NT2/D1 (cell line): Measurements from ENCODE around the gene BACE2.

Source experiments
- DNase-seq: peaks from one replicate; pipeline ENCODE4 v3.0.0-alpha.2; 2011; ENCODE audit warnings: low read depth, low spot score
- H3K27me3 ChIP-seq: 2 replicates; pipeline ENCODE4 v1.6.0; 2011; ENCODE audit warnings: mild to moderate bottlenecking; ENCODE audit not compliant: insufficient read length, insufficient read depth
- H3K36me3 ChIP-seq: 2 replicates; pipeline ENCODE4 v1.6.1; 2011; ENCODE audit warnings: mild to moderate bottlenecking, low read length, mixed read lengths; ENCODE audit not compliant: insufficient read depth, insufficient read length
- H3K4me1 ChIP-seq: 2 replicates; pipeline ENCODE4 v1.5.1; 2011; ENCODE audit not compliant: insufficient read depth, insufficient read length
- H3K4me3 ChIP-seq: 2 replicates; pipeline ENCODE4 v1.5.1; 2011; ENCODE audit warnings: low read depth; ENCODE audit not compliant: insufficient read length
- H3K9ac ChIP-seq: 2 replicates; pipeline ENCODE4 v1.6.0; 2011; ENCODE audit warnings: low read depth; ENCODE audit not compliant: insufficient read length
- H3K9me3 ChIP-seq: 2 replicates; pipeline ENCODE4 v1.5.1; 2011; ENCODE audit warnings: mild to moderate bottlenecking, low read length; ENCODE audit not compliant: insufficient read depth
- SUZ12 ChIP-seq: IDR thresholded peaks from 2 replicates; pipeline ENCODE4 v1.6.1; 2011; ENCODE audit not compliant: insufficient read length, insufficient read depth; ENCODE audit errors: extremely low read depth
- YY1 ChIP-seq: IDR thresholded peaks from 2 replicates; pipeline ENCODE4 v1.6.1; 2011; ENCODE audit not compliant: insufficient read length, insufficient read depth
- ZNF274 ChIP-seq: IDR thresholded peaks from 2 replicates; pipeline ENCODE4 v1.6.1; 2011; ENCODE audit warnings: mild to moderate bottlenecking, low read depth, low read length

The BACE2 gene

DNA sequence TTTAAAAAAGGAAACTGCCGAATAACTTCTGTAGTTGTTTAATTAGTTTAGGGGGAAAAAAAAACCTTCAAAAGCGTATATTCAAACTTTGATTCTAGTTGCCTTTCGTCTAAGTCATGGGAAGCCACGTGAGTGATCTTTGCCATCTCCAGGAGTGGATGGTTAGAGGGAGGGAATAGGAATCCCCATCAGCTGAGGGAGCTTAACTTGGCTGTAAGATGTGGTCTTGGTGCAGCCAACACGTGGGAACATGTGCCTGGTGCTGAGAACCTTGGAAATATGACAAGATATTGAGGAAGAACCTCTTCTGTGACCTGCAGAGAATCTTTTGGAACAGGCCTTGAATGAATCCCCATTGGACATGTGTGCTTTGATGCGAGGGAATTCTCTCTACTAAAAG lies 1.7 kb downstream of the BACE2 start:
- no peak for DNase-seq

GRCh38 chr21:41170442-41170841 lies 2.5 kb downstream of the BACE2 start:
- no peak for DNase-seq
- no peak for TF ChIP-seq SUZ12
- no peak for TF ChIP-seq ZNF274
- TF ChIP-seq YY1: no peak
- H3K4me3 ChIP-seq: no peak overlapping the region
- H3K36me3 ChIP-seq: peaks cover 6% of the 10 kb centered on the region
- H3K9me3 ChIP-seq: no peaks in the 10 kb centered on the region
- H3K9ac ChIP-seq: no peak overlapping the region
- peaks cover 9% of the 10 kb centered on the region for H3K4me1 ChIP-seq
- peaks cover 14% of the 10 kb centered on the region for H3K27me3 ChIP-seq

More for the DNA sequence above, 1.7 kb downstream of the BACE2 start:
- Histone ChIP-seq H3K4me1 (peaks cover 9% of the 10 kb centered on the region), H3K36me3 (peaks cover 6% of the 10 kb centered on the region), H3K27me3 (peaks cover 18% of the 10 kb centered on the region), H3K9me3 (no peaks in the 10 kb centered on the region), H3K9ac (no peak overlapping the region), H3K4me3 (no peak overlapping the region)
- no peak for TF ChIP-seq YY1
- no peak for TF ChIP-seq SUZ12
- TF ChIP-seq ZNF274: no peak

- DNase-seq: no peak
- H3K9me3 ChIP-seq: no peaks in the 10 kb centered on the region
- no peak overlapping the region for H3K9ac ChIP-seq
Observed at GRCh38 chr21:41170859-41171609, 3.1 kb downstream of the BACE2 start.

DNA sequence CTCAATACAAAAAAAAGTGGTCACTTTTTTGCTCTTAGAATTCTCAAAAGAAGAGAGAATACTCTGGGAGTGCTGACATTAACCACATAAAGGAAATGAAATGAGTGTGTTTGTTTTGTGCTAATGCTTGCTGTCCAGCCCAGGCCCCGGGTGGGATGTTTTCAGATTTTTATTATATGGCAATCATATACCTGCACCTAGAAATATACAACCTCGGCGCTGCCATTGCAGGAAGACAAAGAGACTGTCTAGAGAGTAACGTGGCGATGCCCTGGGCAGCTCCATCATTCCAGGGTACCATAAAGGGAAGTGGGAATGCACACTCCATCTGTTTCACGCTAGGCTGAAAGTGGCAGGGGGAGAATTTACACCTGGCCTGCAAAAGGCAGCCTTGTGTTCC lies 7.1 kb downstream of the BACE2 start:
- peaks cover 22% of the 10 kb centered on the region for H3K4me1 ChIP-seq
- no peaks in the 10 kb centered on the region for H3K27me3 ChIP-seq
- peaks cover 3% of the 10 kb centered on the region; the same call in 1 of the 2 replicates for H3K9me3 ChIP-seq
- TF ChIP-seq ZNF274: no peak
- H3K9ac ChIP-seq: no peak overlapping the region
- H3K4me3 ChIP-seq: no peak overlapping the region
- H3K36me3 ChIP-seq: peaks cover 10% of the 10 kb centered on the region
- DNase-seq: no peak

More at GRCh38 chr21:41170859-41171609, 3.1 kb downstream of the BACE2 start:
- TF ChIP-seq SUZ12 (no peak), ZNF274 (no peak), YY1 (no peak)
- peaks cover 6% of the 10 kb centered on the region for H3K36me3 ChIP-seq
- H3K4me3 ChIP-seq: no peak overlapping the region
- H3K4me1 ChIP-seq: peaks cover 11% of the 10 kb centered on the region
- H3K27me3 ChIP-seq: peaks cover 8% of the 10 kb centered on the region

GRCh38 chr21:41176846-41177245 lies 8.9 kb downstream of the BACE2 start:
- peaks cover 9% of the 10 kb centered on the region for H3K36me3 ChIP-seq
- H3K9ac ChIP-seq: no peak overlapping the region
- H3K4me1 ChIP-seq: peaks cover 16% of the 10 kb centered on the region
- peaks cover 21% of the 10 kb centered on the region for H3K9me3 ChIP-seq
- H3K27me3 ChIP-seq: no peaks in the 10 kb centered on the region
- H3K4me3 ChIP-seq: no peak overlapping the region
- TF ChIP-seq YY1 (no peak), SUZ12 (no peak), ZNF274 (no peak)
- DNase-seq: no peak

DNA sequence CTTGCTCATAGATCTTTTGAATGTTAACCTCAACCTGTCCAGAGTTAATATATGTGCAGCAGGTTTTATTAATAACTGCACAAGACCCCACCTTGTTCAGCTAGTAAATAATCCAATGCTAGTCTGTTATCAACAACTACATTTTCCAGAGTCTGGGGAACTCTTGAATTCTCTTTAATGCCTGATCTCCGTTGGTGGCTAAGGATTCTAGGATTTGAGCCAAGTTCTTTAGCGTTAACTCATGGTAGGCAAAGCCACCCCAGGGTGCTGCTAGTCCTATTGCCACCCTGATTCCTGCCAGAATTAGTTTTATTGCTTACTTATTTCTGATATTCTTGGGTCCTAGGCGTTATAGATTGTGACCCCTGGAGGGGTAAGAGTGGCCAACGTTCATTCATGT lies 12.8 kb downstream of the BACE2 start:
- H3K36me3 ChIP-seq: peaks cover 3% of the 10 kb centered on the region
- peaks cover 34% of the 10 kb centered on the region for H3K9me3 ChIP-seq
- no peak for DNase-seq
- H3K9ac ChIP-seq: no peak overlapping the region
- no peak overlapping the region for H3K4me3 ChIP-seq
- no peaks in the 10 kb centered on the region for H3K27me3 ChIP-seq
- TF ChIP-seq SUZ12: no peak
- no peak for TF ChIP-seq ZNF274
- TF ChIP-seq YY1: no peak
- peaks cover 22% of the 10 kb centered on the region for H3K4me1 ChIP-seq

DNA sequence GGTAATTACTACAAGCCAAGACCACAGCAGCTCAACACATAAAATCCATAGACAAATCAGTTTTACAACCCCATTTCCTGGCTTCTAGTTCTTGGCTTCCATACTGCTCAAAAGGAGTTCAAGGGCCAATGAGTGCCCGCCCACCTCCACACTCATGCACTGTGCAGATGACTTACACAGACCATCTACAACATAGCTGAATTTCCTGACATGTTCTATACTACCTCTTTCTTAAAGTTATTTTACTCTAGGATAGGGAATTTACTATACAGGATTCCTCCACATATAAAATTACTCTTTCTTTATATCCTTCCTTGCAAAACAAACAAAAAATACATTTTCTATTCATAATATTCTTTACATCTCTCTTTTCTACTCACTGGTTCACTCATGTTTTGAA lies 14.6 kb downstream of the BACE2 start:
- peaks cover 34% of the 10 kb centered on the region for H3K9me3 ChIP-seq
- DNase-seq: no peak
- peaks cover 24% of the 10 kb centered on the region for H3K4me1 ChIP-seq
- peaks cover 3% of the 10 kb centered on the region for H3K36me3 ChIP-seq
- H3K27me3 ChIP-seq: no peaks in the 10 kb centered on the region
- TF ChIP-seq ZNF274: no peak
- TF ChIP-seq YY1: no peak
- TF ChIP-seq SUZ12: no peak
- H3K9ac ChIP-seq: no peak overlapping the region
- no peak overlapping the region for H3K4me3 ChIP-seq
